Ovary (tissue), 9 donors: ENCODE data around the gene TMTC2. TPM values are rescaled to one million over a fixed set of nuclear protein-coding genes. Genes with fewer than 3 reads are reported as not detected.
"Not testable (repeated sequence)": the region's sequence is repeated elsewhere in the genome, so short reads cannot be mapped to it uniquely, and the experiment has no call there.

ENCODE experiments used
- DNase-seq, 5 donors: peaks; one replicate each; pipeline ENCODE4 v3.0.0-alpha.2; 2019 to 2020
- H3K27ac ChIP-seq, 2 donors: fragments of 200-600 bp; one replicate each; pipeline versions ENCODE4 v1.5.1 to v1.8.0; 2019 to 2022
- H3K27me3 ChIP-seq: fragments of 200-600 bp; one replicate; pipeline ENCODE4 v1.8.0; 2022
- H3K36me3 ChIP-seq: fragments of 200-600 bp; sonication (generic); one replicate; pipeline ENCODE4 v1.5.1; 2019
- H3K4me1 ChIP-seq: one replicate; pipeline ENCODE4 v1.8.1; 2013; ENCODE audit warnings: mild to moderate bottlenecking, moderate library complexity; ENCODE audit not compliant: insufficient read depth
- H3K4me3 ChIP-seq: fragments of 200-600 bp; sonication (generic); one replicate; pipeline ENCODE4 v1.5.1; 2017
- H3K9me3 ChIP-seq, 2 donors: fragments of 200-600 bp in 1 of 2; sonication (generic) in 1 of 2; one replicate each; pipeline versions ENCODE4 v1.5.1 to v1.8.1; 2013 to 2019; ENCODE audit warnings: mild to moderate bottlenecking in 1 of 2, moderate library complexity in 1 of 2
- CTCF ChIP-seq, 3 donors: fragments of 450-650 bp in 2 of 3; fragments of 200-600 bp in 1 of 3; IDR thresholded peaks; one replicate each; pipeline versions ENCODE4 v1.5.1 to v1.8.0; 2016 to 2022; ENCODE audit warnings: antibody characterized with exemption in 3 of 3, mild to moderate bottlenecking in 1 of 3
- EP300 ChIP-seq: sonication (generic); formaldehyde crosslinking; IDR thresholded peaks from one replicate; pipeline ENCODE4 v1.6.1; 2017; ENCODE audit warnings: antibody characterized with exemption
- POLR2A ChIP-seq: fragments of 450-650 bp; IDR thresholded peaks from one replicate; pipeline ENCODE4 v1.6.1; 2017; ENCODE audit warnings: antibody characterized with exemption, mild to moderate bottlenecking, moderate library complexity
- WGBS, 3 donors: extraction: QIAGEN DNeasy Blood & Tissue Kit in 1 of 3; methylation state at CpG; one replicate each; pipeline versions ENCODE4 v1.1.5 to v1.1.7; 2013 to 2017; 5-methylcytosine and 5-hydroxymethylcytosine counted together
- intact Hi-C, 4 donors: fragments of 100-400 bp; cut with DNase I; formaldehyde crosslinking; loops; one replicate each; pipeline versions ENCODE4 v1.11.0 to v1.15.1; 2022 to 2023
- polyA plus RNA-seq, 2 donors: library from polyadenylated mRNA; stranded (reverse); fragments of 200-250 nt in 1 of 2; fragments of 350-450 nt in 1 of 2; fragmentation: Illumina TruSeq in 1 of 2; extraction: RNeasy Lipid Tissue Mini Kit (QIAGEN cat#74804) in 1 of 2; gene quantifications; one replicate each; pipeline ENCODE4 v1.2.3, GENCODE V29; 2013 to 2014
- total RNA-seq, 7 donors: library from RNA; depleted of rRNA in 2 of 7; stranded (reverse); fragments of >200 nt in 2 of 7; fragmentation: NEBNext Ultra II Directional in 3 of 7; extraction: Animal tissue kit (Norgen Biotek cat#: 25700) in 3 of 7; gene quantifications; one replicate each; pipeline versions ENCODE4 v1.1.0 to v1.2.4, GENCODE V29; 2016 to 2023
- donor health status: DM: no; HTN: no; CAD: no; lungs with moderate emphysema.
- donor health status: DM: no; HTN: no; CAD: no.
- donor health status: Bipolar disorder and iron deficiency.
- donor health status: DM: yes; HTN: yes; CAD: no.
- donor health status: DM: no; HTN: no; CAD: no.
- donor health status: DM: yes; HTN: yes; CAD: no.

Gene TMTC2
- total and polyA plus RNA-seq, 9 donors: 2.0 to 22.6 (median 5.6) TPM

DNA sequence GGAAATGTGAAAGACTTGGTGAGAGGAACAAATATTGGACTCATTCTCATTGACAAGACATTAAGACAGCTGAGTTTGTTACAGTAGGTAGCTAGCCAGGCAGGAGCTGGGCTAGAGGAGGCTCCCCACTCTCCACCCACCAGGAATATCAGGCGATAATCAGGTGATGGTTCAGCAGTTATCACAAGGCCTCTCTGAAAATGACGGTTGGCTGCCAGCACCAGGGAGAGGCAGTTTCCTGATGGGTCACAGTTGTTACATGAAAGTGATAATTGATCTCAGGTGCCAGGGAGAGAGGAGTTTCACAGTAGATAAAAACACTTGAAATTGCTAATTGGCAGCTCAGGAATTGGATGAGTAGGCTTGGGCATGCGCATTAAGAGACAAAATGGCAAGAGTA lies 116.5 kb downstream of the TMTC2 start:
- H3K27ac ChIP-seq: no peak overlapping the region
- DNase-seq: no peak
- WGBS, 3 donors: 66 to 78% (median 70%) methylated on average over 3 of the region's 3 CpGs
- H3K9me3 ChIP-seq: no peaks in the 10 kb centered on the region
- TF ChIP-seq CTCF (IDR thresholded peaks at IDR 0.05) (no peak), POLR2A (no peak), EP300 (no peak)
- no peaks in the 10 kb centered on the region for H3K36me3 ChIP-seq
- H3K4me3 ChIP-seq: no peak overlapping the region
- intact Hi-C loops: no loop called here
- no peaks in the 10 kb centered on the region for H3K4me1 ChIP-seq
- H3K27me3 ChIP-seq: no peaks in the 10 kb centered on the region

DNA sequence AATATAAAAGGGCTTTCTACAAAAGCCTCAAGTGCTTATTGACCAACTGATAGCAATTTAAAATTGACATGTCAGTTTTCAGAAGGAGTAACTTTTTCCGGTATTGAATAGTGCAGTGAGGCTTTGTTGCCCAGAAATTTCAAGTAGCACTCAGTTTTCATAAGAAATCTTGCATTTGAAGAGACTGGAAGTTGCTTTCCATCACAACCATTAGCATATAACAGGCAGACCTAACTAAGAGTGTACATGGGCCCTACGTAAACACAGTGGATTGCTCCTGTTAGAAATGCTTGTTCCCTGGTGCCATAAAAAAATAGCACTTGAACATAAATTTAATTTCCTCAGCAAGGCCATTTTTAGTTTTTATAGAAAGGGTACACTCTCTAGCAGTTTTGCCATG lies 117.9 kb downstream of the TMTC2 start:
- Histone ChIP-seq H3K4me3 (no peak overlapping the region), H3K9me3 (no peaks in the 10 kb centered on the region), H3K27ac (no peak overlapping the region), H3K36me3 (no peaks in the 10 kb centered on the region), H3K27me3 (no peaks in the 10 kb centered on the region), H3K4me1 (no peaks in the 10 kb centered on the region)
- no peak for DNase-seq
- intact Hi-C loops: no loop called here
- TF ChIP-seq POLR2A (no peak), EP300 (no peak), CTCF (IDR thresholded peaks at IDR 0.05) (no peak)
- 94 to 97% (median 96%) methylated on average over 2 of the region's 2 CpGs for WGBS, 3 donors

DNA sequence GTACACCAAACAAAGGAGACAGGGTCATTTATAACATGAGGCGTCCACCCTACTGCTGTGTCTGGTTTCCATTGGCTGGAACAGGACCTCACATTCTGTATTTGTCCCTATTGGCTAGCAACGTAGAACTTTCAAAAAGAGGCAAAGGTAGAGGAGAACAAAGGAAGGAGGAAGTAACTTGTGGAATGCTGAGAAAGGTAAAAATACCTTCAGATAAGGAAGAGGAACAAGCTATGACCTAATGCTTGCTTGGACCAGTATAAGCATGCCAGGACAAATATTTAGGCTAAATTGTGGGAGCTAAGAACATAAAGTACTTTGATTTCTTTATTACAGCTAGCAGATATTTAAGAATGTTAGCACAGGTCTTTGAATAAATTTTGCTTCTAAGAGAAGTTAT lies 118.3 kb downstream of the TMTC2 start:
- H3K27me3 ChIP-seq, H3K27ac ChIP-seq, H3K9me3 ChIP-seq, DNase-seq, H3K4me3 ChIP-seq, H3K36me3 ChIP-seq, H3K4me1 ChIP-seq, intact Hi-C loops: not testable (repeated sequence)
- WGBS, 3 donors: 92 to 93% (median 93%) methylated on average over 2 of the region's 2 CpGs

DNA sequence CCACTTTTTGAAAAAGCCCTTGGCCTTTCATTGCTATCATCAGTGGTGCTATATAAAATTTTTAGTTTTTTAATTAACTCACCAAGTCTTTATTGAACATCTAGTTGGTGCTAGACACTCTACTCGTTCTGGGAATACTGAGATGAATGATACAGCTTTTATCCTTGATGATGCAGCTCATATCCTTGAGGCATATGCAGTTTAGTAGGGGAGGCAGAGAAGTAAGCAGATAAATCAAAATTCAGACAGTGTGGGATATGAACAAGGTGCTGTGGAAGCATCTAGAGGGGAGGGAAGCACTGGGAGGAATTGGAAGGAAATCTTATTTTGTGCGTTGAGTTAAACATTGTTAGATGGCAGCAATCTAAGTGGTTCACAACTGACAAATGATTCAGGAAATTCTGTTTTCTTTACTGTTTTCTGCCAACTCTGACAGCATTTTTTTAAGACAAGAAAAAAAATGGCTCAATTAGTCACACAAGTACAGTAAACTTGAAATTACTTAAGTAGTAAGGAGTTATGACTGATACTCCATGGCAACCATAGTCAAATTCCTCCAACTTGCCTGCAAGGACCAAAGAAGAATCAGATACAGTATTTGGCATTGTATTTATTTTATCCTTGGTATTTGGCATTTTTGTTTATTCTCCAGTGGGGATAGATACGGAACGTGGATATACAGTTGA lies 119.2 kb downstream of the TMTC2 start:
- H3K27ac ChIP-seq: no peak overlapping the region
- H3K4me1 ChIP-seq: no peaks in the 10 kb centered on the region
- H3K4me3 ChIP-seq: no peak overlapping the region
- intact Hi-C loops: no loop called here
- TF ChIP-seq EP300 (no peak), CTCF (IDR thresholded peaks at IDR 0.05) (no peak), POLR2A (no peak)
- H3K9me3 ChIP-seq: no peaks in the 10 kb centered on the region
- DNase-seq: no peak
- 89 to 93% (median 91%) methylated on average over 4 of the region's 4 CpGs for WGBS, 3 donors
- H3K27me3 ChIP-seq: no peaks in the 10 kb centered on the region
- H3K36me3 ChIP-seq: no peaks in the 10 kb centered on the region

- intact Hi-C loops: no loop called here
- no peaks in the 10 kb centered on the region for H3K4me1 ChIP-seq
These were observed 120.5 kb downstream of the TMTC2 start for GRCh38 chr12:82807132-82807737.

More at GRCh38 chr12:82807132-82807737, 120.5 kb downstream of the TMTC2 start:
- no peak overlapping the region for H3K4me3 ChIP-seq
- no peaks in the 10 kb centered on the region for H3K36me3 ChIP-seq
- no peak for DNase-seq
- H3K27ac ChIP-seq: no peak overlapping the region
- H3K9me3 ChIP-seq: no peaks in the 10 kb centered on the region
- TF ChIP-seq POLR2A (no peak), CTCF (IDR thresholded peaks at IDR 0.05) (no peak), EP300 (no peak)
- no peaks in the 10 kb centered on the region for H3K27me3 ChIP-seq
